DND-41 (cell line): ENCODE results near the gene UBQLN1.

Experiments
- CTCF ChIP-seq: IDR thresholded peaks from 2 replicates; pipeline ENCODE4 v1.5.1; 2012; ENCODE audit warnings: borderline replicate concordance, low read length, moderate library complexity, mild to moderate bottlenecking; ENCODE audit not compliant: poor library complexity, severe bottlenecking; ENCODE audit errors: extremely low read depth
- EZH2 ChIP-seq: IDR thresholded peaks from 3 replicates; pipeline ENCODE4 v1.6.1; 2012; ENCODE audit warnings: borderline replicate concordance, low read depth, mild to moderate bottlenecking, moderate library complexity, low read length, inconsistent platforms; ENCODE audit not compliant: severe bottlenecking

GRCh38 chr9:83649515-83649914 lies 58.2 kb downstream of the UBQLN1 start:
- TF ChIP-seq CTCF (no peak), EZH2 (no peak)
